ENCODE measurements around the gene NUDT3. TPM values are rescaled to one million over a fixed set of nuclear protein-coding genes. Genes with fewer than 3 reads are reported as not detected.

Gene NUDT3
- total and polyA plus RNA-seq, 4 donors = 3.2 to 20.2 (median 9.5) TPM

DNA sequence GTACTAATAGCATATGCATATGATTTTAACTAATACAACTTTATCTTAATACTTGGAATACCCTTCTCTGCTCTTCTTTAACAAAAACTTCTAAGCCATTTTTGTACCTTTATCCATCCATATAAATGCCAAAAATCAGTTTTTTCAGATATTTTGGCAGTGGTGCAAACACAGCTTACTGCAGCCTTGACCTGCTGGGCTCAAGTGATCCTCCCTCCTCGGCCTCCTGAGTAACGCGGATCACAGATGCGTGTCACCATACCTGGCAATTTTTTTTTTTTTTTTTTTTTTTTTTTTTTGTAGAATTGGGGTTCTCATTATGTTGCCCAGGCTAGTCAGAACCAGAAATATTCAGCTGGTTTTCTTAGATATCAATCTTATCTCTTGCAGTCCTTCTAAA lies 89.5 kb downstream of the NUDT3 start:
- H3K36me3 ChIP-seq (ENCODE audit: control insufficient read depth in 4 of 4, insufficient read depth in 3 of 4, low read depth in 1 of 4, low read length in 3 of 4) = no peaks in the 10 kb centered on the region
- H3K4me1 ChIP-seq (ENCODE audit: control insufficient read depth in 4 of 4, insufficient read depth in 4 of 4, low read length in 3 of 4) = peaks cover 8 to 24% (median 17%) of the 10 kb centered on the region in 4 donors
- 97% methylated on average over 4 of the region's 4 CpGs for WGBS
- H3K9me3 ChIP-seq (ENCODE audit: control insufficient read depth in 4 of 4, low read length in 3 of 4) = no peaks in the 10 kb centered on the region
- H3K4me3 ChIP-seq (ENCODE audit: low read depth in 1 of 3, low read length in 3 of 3) = no peak overlapping the region
- no peaks in the 10 kb centered on the region for H3K27me3 ChIP-seq (ENCODE audit: control insufficient read depth in 4 of 4, insufficient read depth in 4 of 4, low read length in 3 of 4)
- no peak for DNase-seq (ENCODE audit: low spot score)
- TF ChIP-seq, protein P1, sequence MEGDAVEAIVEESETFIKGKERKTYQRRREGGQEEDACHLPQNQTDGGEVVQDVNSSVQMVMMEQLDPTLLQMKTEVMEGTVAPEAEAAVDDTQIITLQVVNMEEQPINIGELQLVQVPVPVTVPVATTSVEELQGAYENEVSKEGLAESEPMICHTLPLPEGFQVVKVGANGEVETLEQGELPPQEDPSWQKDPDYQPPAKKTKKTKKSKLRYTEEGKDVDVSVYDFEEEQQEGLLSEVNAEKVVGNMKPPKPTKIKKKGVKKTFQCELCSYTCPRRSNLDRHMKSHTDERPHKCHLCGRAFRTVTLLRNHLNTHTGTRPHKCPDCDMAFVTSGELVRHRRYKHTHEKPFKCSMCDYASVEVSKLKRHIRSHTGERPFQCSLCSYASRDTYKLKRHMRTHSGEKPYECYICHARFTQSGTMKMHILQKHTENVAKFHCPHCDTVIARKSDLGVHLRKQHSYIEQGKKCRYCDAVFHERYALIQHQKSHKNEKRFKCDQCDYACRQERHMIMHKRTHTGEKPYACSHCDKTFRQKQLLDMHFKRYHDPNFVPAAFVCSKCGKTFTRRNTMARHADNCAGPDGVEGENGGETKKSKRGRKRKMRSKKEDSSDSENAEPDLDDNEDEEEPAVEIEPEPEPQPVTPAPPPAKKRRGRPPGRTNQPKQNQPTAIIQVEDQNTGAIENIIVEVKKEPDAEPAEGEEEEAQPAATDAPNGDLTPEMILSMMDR (IDR thresholded peaks at IDR 0.05; ENCODE audit: low read depth, low read length, missing input control) = no peak
- TF ChIP-seq RAD21 (IDR thresholded peaks at IDR 0.05) (no peak), YY1 (IDR thresholded peaks at IDR 0.05) (no peak), EGR1 (IDR thresholded peaks at IDR 0.05; ENCODE audit: low read depth in 2 of 2) (no peak), FOXA1 (IDR thresholded peaks at IDR 0.05) (no peak), NR2F2 (IDR thresholded peaks at IDR 0.05) (no peak), GABPA (IDR thresholded peaks at IDR 0.05 in 1 of 2, conservative IDR thresholded peaks at IDR 0.05 in 1 of 2) (no peak)
- TF ChIP-seq, protein P2, sequence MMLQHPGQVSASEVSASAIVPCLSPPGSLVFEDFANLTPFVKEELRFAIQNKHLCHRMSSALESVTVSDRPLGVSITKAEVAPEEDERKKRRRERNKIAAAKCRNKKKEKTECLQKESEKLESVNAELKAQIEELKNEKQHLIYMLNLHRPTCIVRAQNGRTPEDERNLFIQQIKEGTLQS (IDR thresholded peaks at IDR 0.05) = no peak
- H3K27ac ChIP-seq (ENCODE audit: low read depth in 1 of 2, low read length in 2 of 2) = no peak overlapping the region
- H3K9ac ChIP-seq (ENCODE audit: low read depth in 1 of 2, low read length in 2 of 2) = no peak overlapping the region

DNA sequence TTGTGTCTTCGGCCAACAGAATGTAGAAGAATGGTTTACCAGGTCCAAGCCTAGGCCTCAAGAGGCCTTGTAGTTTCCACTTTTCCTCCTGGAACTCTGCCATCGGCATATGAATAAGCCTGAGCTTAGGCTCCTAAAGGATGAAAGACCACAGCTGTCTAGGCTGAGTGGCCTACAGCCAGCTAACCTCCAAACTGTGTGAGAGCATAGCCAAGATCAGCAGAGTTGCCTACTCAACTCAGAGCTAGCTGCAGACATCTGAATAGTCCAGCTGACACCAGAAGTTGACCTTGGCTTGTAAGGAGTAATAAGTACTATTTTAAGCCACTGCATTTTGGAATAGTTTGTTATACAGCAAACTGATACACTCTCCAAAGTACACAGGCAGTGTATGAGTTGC lies 91.1 kb downstream of the NUDT3 start:
- Histone ChIP-seq H3K4me3 (ENCODE audit: low read depth in 1 of 3, low read length in 3 of 3) (no peak overlapping the region), H3K36me3 (ENCODE audit: control insufficient read depth in 4 of 4, insufficient read depth in 3 of 4, low read depth in 1 of 4, low read length in 3 of 4) (no peaks in the 10 kb centered on the region), H3K4me1 (ENCODE audit: control insufficient read depth in 4 of 4, insufficient read depth in 4 of 4, low read length in 3 of 4) (peaks cover 4 to 16% (median 6%) of the 10 kb centered on the region in 4 donors), H3K27me3 (ENCODE audit: control insufficient read depth in 4 of 4, insufficient read depth in 4 of 4, low read length in 3 of 4) (no peaks in the 10 kb centered on the region), H3K9ac (ENCODE audit: low read depth in 1 of 2, low read length in 2 of 2) (no peak overlapping the region), H3K27ac (ENCODE audit: low read depth in 1 of 2, low read length in 2 of 2) (no peak overlapping the region), H3K9me3 (ENCODE audit: control insufficient read depth in 4 of 4, low read length in 3 of 4) (no peaks in the 10 kb centered on the region)
- WGBS = 86% methylated on average over 2 of the region's 2 CpGs
- no peak for DNase-seq (ENCODE audit: low spot score)
- TF ChIP-seq NR2F2 (IDR thresholded peaks at IDR 0.05) (peak; percentile 87), FOXA2 (IDR thresholded peaks at IDR 0.05) (no peak), RAD21 (IDR thresholded peaks at IDR 0.05) (peak in 1 of 2 donors; percentile 12), GABPA (IDR thresholded peaks at IDR 0.05 in 1 of 2, conservative IDR thresholded peaks at IDR 0.05 in 1 of 2) (no peak)

GRCh38 chr6:34300332-34300751 lies 92.1 kb downstream of the NUDT3 start:
- TF ChIP-seq RAD21 (IDR thresholded peaks at IDR 0.05) (no peak), FOXA2 (IDR thresholded peaks at IDR 0.05) (no peak), YY1 (IDR thresholded peaks at IDR 0.05) (peak; percentile 30)
- TF ChIP-seq, protein P1 (IDR thresholded peaks at IDR 0.05; ENCODE audit: low read depth, low read length, missing input control) = no peak
- H3K4me3 ChIP-seq (ENCODE audit: low read depth in 1 of 3, low read length in 3 of 3) = no peak overlapping the region

More at GRCh38 chr6:34300332-34300751, 92.1 kb downstream of the NUDT3 start:
- Histone ChIP-seq H3K9ac (ENCODE audit: low read depth in 1 of 2, low read length in 2 of 2) (no peak overlapping the region), H3K4me1 (ENCODE audit: control insufficient read depth in 4 of 4, insufficient read depth in 4 of 4, low read length in 3 of 4) (peaks cover 0 to 6% (median 2%) of the 10 kb centered on the region in 4 donors), H3K27me3 (ENCODE audit: control insufficient read depth in 4 of 4, insufficient read depth in 4 of 4, low read length in 3 of 4) (no peaks in the 10 kb centered on the region), H3K9me3 (ENCODE audit: control insufficient read depth in 4 of 4, low read length in 3 of 4) (no peaks in the 10 kb centered on the region), H3K36me3 (ENCODE audit: control insufficient read depth in 4 of 4, insufficient read depth in 3 of 4, low read depth in 1 of 4, low read length in 3 of 4) (no peaks in the 10 kb centered on the region), H3K27ac (ENCODE audit: low read depth in 1 of 2, low read length in 2 of 2) (no peak overlapping the region)
- DNase-seq (ENCODE audit: low spot score) = no peak
- 78% methylated on average over 1 of the region's 1 CpG for WGBS
